Subcutaneous abdominal adipose tissue (tissue), 5 donors: Measurements from ENCODE around the gene CD109.
A peak's percentile ranks its signal among the peaks of the same experiment; 100 is the strongest.

Experiments
- H3K27ac ChIP-seq: one replicate; pipeline ENCODE4 v1.7.0; 2013; ENCODE audit warnings: low read depth, mild to moderate bottlenecking, inconsistent platforms, low read length, moderate library complexity
- H3K27me3 ChIP-seq, 5 donors: one replicate each; pipeline ENCODE4 v1.7.0; 2013; ENCODE audit warnings: low read length in 5 of 5, inconsistent platforms in 1 of 5; ENCODE audit not compliant: control insufficient read depth in 5 of 5, insufficient read depth in 4 of 5
- H3K36me3 ChIP-seq, 5 donors: one replicate each; pipeline ENCODE4 v1.7.0; 2013; ENCODE audit warnings: low read length in 5 of 5; ENCODE audit not compliant: control insufficient read depth in 5 of 5, insufficient read depth in 5 of 5
- H3K4me1 ChIP-seq, 5 donors: one replicate each; pipeline ENCODE4 v1.7.0; 2013; ENCODE audit warnings: low read length in 5 of 5, mild to moderate bottlenecking in 3 of 5, moderate library complexity in 1 of 5; ENCODE audit not compliant: control insufficient read depth in 5 of 5, insufficient read depth in 5 of 5
- H3K4me3 ChIP-seq, 5 donors: one replicate each; pipeline ENCODE4 v1.7.0; 2013; ENCODE audit warnings: low read length in 5 of 5, low read depth in 1 of 5
- H3K9ac ChIP-seq, 5 donors: one replicate each; pipeline ENCODE4 v1.7.0; 2013; ENCODE audit warnings: low read length in 5 of 5, mild to moderate bottlenecking in 4 of 5, moderate library complexity in 3 of 5
- H3K9me3 ChIP-seq, 5 donors: one replicate each; pipeline ENCODE4 v1.7.0; 2013; ENCODE audit warnings: low read length in 5 of 5; ENCODE audit not compliant: control insufficient read depth in 5 of 5
- donor health status: healthy.
- donor health status: healthy.
- donor health status: healthy.
- donor health status: healthy.
- donor health status: healthy.

CD109 gene

GRCh38 chr6:73774311-73774774 lies 78.3 kb downstream of the CD109 start:
- Histone ChIP-seq H3K9me3 (no peaks in the 10 kb centered on the region), H3K27ac (no peak overlapping the region), H3K36me3 (peaks cover 0 to 4% (median 0%) of the 10 kb centered on the region in 5 donors), H3K27me3 (no peaks in the 10 kb centered on the region), H3K4me3 (peak overlapping the region in 2 of 5 donors; percentile 17 to 37), H3K4me1 (peaks cover 4 to 14% (median 10%) of the 10 kb centered on the region in 5 donors), H3K9ac (peak overlapping the region in 1 of 5 donors; percentile 6)

GRCh38 chr6:73779943-73780342 lies 83.9 kb downstream of the CD109 start:
- Histone ChIP-seq H3K4me1 (peaks cover 0 to 4% (median 2%) of the 10 kb centered on the region in 5 donors), H3K36me3 (peaks cover 0 to 11% (median 0%) of the 10 kb centered on the region in 5 donors), H3K4me3 (no peak overlapping the region), H3K27ac (no peak overlapping the region), H3K27me3 (no peaks in the 10 kb centered on the region), H3K9ac (no peak overlapping the region), H3K9me3 (no peaks in the 10 kb centered on the region)

- Histone ChIP-seq H3K36me3 (peaks cover 0 to 25% (median 2%) of the 10 kb centered on the region in 5 donors), H3K9me3 (no peaks in the 10 kb centered on the region), H3K27ac (no peak overlapping the region), H3K9ac (no peak overlapping the region), H3K27me3 (no peaks in the 10 kb centered on the region), H3K4me1 (peaks cover 0 to 2% (median 0%) of the 10 kb centered on the region in 5 donors), H3K4me3 (no peak overlapping the region)
Observed at GRCh38 chr6:73782911-73783310, 86.9 kb downstream of the CD109 start.

- Histone ChIP-seq H3K27me3 (no peaks in the 10 kb centered on the region), H3K36me3 (peaks cover 0 to 26% (median 7%) of the 10 kb centered on the region in 5 donors), H3K9ac (no peak overlapping the region), H3K4me3 (no peak overlapping the region), H3K4me1 (no peaks in the 10 kb centered on the region), H3K9me3 (no peaks in the 10 kb centered on the region), H3K27ac (no peak overlapping the region)
Observed at GRCh38 chr6:73784726-73785505, 88.9 kb downstream of the CD109 start.

GRCh38 chr6:73790574-73790973 lies 94.6 kb downstream of the CD109 start:
- Histone ChIP-seq H3K27ac (no peak overlapping the region), H3K4me3 (no peak overlapping the region), H3K9me3 (no peaks in the 10 kb centered on the region), H3K36me3 (peaks cover 0 to 26% (median 17%) of the 10 kb centered on the region in 5 donors), H3K9ac (no peak overlapping the region), H3K27me3 (no peaks in the 10 kb centered on the region), H3K4me1 (no peaks in the 10 kb centered on the region)

- no peaks in the 10 kb centered on the region for H3K27me3 ChIP-seq
- peaks cover 0 to 24% (median 17%) of the 10 kb centered on the region in 5 donors for H3K36me3 ChIP-seq
- no peak overlapping the region for H3K4me3 ChIP-seq
- H3K9ac ChIP-seq = no peak overlapping the region
- no peaks in the 10 kb centered on the region for H3K4me1 ChIP-seq
- H3K27ac ChIP-seq = no peak overlapping the region
- H3K9me3 ChIP-seq = no peaks in the 10 kb centered on the region
Observed at GRCh38 chr6:73791336-73791735, 95.3 kb downstream of the CD109 start.

GRCh38 chr6:73792738-73793137 lies 96.7 kb downstream of the CD109 start:
- Histone ChIP-seq H3K9me3 (no peaks in the 10 kb centered on the region), H3K36me3 (peaks cover 0 to 17% (median 15%) of the 10 kb centered on the region in 5 donors), H3K4me3 (no peak overlapping the region), H3K27ac (no peak overlapping the region), H3K4me1 (no peaks in the 10 kb centered on the region), H3K9ac (no peak overlapping the region), H3K27me3 (no peaks in the 10 kb centered on the region)

GRCh38 chr6:73796881-73797280 lies 100.9 kb downstream of the CD109 start:
- Histone ChIP-seq H3K9ac (no peak overlapping the region), H3K36me3 (peaks cover 0 to 12% (median 7%) of the 10 kb centered on the region in 5 donors), H3K4me3 (no peak overlapping the region), H3K27ac (no peak overlapping the region), H3K4me1 (peaks cover 0 to 4% (median 0%) of the 10 kb centered on the region in 5 donors), H3K27me3 (no peaks in the 10 kb centered on the region), H3K9me3 (no peaks in the 10 kb centered on the region)

- H3K27ac ChIP-seq = no peak overlapping the region
- no peaks in the 10 kb centered on the region for H3K9me3 ChIP-seq
- H3K9ac ChIP-seq = no peak overlapping the region
- H3K4me3 ChIP-seq = no peak overlapping the region
- peaks cover 0 to 5% (median 0%) of the 10 kb centered on the region in 5 donors for H3K4me1 ChIP-seq
- H3K27me3 ChIP-seq = no peaks in the 10 kb centered on the region
- peaks cover 0 to 12% (median 5%) of the 10 kb centered on the region in 5 donors for H3K36me3 ChIP-seq
Observed at GRCh38 chr6:73797861-73798260, 101.9 kb downstream of the CD109 start.

GRCh38 chr6:73798592-73798991 lies 102.6 kb downstream of the CD109 start:
- Histone ChIP-seq H3K4me1 (peaks cover 0 to 5% (median 3%) of the 10 kb centered on the region in 5 donors), H3K9me3 (no peaks in the 10 kb centered on the region), H3K36me3 (peaks cover 0 to 6% (median 0%) of the 10 kb centered on the region in 5 donors), H3K27me3 (no peaks in the 10 kb centered on the region), H3K9ac (no peak overlapping the region), H3K27ac (no peak overlapping the region), H3K4me3 (no peak overlapping the region)
